Measurements from ENCODE around the gene TMEM181. TPM values are rescaled to one million over a fixed set of nuclear protein-coding genes. Genes with fewer than 3 reads are reported as not detected.
"Not testable (repeated sequence)": the region's sequence is repeated elsewhere in the genome, so short reads cannot be mapped to it uniquely, and the experiment has no call there.

TMEM181 gene
- polyA plus RNA-seq, 12 donors: 16.1 to 24.3 (median 20.6) TPM; not detected in 1

DNA sequence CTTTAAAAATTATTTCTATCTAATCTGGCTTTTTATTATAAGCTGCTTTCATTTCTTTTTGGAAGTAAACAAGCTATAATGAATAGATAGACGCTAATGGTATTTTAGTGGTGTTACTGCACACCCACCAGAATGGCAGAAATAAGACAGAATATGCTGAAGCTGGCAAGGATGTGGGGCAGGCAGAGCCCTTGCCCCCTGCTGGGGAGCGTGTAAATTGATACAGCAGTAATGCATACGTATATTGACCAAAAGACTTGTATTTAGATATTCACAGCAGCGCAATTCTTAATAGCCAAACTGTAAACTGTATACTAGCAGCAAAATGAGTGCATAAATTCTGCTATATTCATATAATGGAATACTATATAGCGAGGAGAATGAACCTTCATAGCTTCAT, 35.3 kb downstream of the TMEM181 start:
- no peak for DNase-seq

DNA sequence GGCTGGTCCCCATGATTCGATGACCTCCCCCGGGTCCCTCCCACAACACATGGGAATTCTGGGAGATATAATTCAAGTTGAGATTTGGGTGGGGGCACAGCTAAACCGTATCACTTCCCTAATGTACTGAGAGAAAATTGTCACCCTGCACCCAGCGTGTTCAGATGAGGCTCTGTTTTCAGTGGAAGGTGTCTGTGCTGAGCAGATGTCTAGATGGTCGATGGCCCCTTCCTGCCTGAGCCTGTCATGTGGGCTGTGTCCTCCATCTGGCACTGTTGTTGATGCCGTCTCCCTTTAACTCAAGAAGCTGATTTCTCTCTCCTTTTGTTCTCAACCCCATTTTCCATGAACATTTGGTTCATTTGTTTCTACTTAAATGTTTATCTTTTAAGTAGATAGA, 37.0 kb downstream of the TMEM181 start:
- no peak for DNase-seq

DNA sequence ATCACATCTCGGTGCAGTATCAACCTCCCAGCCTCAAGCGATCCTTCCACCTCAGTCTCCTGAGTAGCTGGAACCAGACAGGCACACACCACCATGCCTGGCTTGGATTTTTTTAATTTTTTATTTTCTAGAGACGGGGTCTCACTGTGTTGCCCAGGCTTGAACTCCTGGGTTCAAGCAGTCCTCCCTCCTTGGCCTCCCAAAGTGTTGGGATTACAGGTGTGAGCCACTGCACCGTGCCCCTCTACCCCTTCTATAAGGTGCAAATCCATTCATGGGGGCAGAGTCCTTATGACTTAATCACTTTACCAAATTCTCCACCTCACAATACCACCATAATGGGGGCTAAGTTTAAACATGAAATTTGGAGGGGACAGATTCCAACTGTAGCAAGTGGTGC, 37.7 kb downstream of the TMEM181 start:
- no peak for DNase-seq

DNA sequence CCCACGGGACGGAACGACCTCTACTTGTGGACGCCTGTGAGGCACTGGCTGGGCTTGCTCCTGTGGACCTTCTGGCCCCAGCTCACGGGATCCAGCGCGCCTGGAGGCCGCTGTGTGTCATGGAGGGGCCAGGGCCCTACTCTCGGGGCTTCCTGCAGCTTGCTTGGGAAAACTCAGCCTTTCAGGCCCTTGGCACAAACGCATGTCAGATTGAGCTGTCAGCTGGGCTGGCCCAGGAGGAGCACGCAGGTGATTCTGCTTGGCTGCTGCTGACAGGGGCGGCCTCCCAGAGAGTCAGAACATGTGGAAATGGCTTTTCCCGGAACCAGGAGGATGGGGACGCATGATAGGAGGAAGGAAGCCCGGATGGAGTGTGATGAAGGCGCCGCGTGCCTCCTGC, 39.7 kb downstream of the TMEM181 start:
- no peak for DNase-seq

DNA sequence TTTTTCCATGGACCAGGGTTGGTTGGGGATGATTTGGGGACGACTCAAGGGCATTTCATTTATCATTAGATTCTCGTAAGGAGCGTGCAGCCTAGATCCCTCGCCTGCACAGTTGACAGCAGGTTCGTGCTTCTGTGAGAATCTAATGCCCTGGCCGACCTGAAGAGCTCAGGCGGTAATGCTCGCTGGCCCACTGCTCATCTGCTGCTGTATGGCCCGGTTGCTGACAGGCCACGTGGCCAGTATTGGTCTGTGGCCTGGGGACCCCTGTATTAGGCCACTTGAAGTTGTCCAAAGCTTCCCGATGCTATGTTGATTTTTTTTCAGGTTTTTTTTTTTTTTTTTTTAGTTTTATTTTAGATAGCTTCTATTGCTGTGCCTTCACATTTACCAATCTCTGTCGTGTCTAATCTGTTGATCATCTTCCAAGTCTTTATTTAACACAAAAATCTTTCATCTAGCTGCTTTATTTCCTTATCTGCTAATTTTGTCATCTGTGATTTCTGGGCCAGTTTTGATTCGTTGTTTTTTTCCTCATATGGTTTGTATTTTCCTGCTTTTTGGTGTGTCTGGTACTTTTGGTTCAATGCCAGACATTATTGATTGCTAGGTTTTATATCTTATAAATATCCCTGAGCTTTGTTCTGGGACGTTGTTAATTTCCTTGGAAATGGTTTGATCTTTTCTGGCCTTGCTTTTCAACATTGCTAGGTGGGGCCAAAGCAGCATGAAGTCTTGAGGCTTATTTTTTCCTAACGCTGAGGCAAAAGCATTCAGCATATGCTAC, 43.6 kb downstream of the TMEM181 start:
- DNase-seq: no peak

DNA sequence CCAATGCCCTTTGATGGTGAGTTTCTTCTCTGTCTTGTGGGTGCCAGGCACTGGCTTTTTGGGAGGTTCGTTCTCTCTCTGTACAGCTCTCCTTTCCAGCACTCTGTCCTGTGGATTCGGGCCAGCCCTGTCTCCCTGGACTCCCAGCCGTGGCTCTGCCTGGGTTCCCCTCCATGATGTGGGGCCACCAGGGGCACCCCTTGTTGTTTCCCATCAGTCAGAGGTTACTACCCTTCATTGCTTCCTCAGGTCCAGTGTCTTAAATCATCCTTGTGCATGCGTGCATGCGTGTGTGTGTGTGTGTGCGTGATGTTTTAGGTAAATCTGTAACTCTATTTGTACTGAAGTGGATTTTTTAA, 44.1 kb downstream of the TMEM181 start:
- DNase-seq: no peak

- DNase-seq: peak; percentile 70
Measured at GRCh38 chr6:158605266-158605878, 45.5 kb downstream of the TMEM181 start.

DNA sequence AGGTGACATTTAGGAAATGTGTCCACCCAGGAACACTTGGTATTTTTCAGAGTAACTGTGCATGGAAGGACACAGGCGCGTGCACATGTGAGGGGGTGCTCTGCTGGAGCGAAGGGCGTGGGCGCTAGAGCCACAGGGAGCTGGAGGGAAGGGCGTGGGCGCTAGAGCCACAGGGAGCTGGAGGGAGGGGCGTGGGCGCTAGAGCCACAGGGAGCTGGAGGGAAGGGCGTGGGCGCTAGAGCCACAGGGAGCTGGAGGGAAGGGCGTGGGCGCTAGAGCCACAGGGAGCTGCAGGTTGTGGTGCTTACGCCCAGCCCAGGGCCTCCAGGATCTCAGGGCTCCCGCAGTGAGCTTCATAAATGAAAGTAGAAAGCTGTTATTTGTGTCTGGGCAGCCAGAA, 46.1 kb downstream of the TMEM181 start:
- DNase-seq: not testable (repeated sequence)

DNA sequence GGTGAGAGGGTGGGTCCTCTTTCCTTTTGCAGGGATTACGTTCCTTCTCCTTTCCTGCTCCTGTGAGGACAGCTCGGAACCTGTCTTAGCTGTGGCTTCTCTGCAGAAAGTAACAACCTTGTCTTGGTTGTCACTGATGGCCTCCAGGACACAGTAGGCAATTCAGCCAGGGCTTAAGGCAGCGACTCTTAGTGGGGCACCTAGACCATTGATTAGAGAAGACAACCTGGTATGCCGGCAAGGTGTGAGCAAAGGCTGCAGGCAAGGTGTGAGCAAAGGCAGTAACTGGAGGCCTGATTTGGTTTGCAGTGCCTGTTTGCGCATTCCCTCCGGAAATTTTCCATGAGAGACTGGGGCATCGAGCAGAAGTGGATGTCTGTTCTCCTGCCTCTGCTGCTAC, 47.0 kb downstream of the TMEM181 start:
- DNase-seq: no peak

DNA sequence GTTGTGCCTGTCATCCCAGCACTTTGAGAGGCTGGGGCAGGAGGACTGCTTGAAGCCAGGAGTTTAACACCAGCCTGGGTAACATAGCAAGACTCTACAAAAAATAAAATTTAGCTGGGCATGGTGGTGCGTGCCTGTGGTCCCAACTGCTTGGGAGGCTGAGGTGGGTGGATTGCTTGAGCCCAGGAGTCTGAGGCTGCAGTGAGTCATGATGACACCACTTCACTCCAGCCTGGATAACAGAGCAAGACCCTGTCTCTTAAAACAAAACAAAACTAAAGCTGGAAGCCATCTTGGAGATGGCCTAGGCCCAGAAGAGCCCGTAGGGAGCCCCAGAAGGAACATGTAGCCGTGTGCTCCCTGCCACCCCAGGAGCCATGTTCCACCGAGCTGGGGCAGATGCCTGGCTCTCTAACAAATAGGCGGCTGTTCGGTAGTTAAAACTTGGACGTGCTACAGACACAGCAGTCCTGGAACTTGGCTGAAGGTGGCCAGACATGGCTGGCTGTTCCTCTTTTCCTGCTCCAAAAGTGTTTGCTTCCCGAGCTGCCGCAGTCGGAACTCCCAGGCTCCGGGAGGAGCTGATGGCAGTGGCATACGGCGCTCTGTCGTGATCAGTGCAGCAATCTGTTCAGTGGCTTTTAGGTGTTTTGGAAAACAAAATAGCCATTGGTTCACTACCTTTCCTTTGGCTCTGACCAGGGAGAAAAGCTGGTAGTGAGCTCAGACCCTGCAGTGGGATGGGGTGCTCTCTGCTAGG, 47.7 kb downstream of the TMEM181 start:
- no peak for DNase-seq

- DNase-seq: no peak
Measured at GRCh38 chr6:158608221-158608620, 48.3 kb downstream of the TMEM181 start.

- DNase-seq: no peak
Measured at GRCh38 chr6:158609455-158610155, 49.7 kb downstream of the TMEM181 start.

- DNase-seq: no peak
Measured at GRCh38 chr6:158610319-158610968, 50.6 kb downstream of the TMEM181 start.

DNA sequence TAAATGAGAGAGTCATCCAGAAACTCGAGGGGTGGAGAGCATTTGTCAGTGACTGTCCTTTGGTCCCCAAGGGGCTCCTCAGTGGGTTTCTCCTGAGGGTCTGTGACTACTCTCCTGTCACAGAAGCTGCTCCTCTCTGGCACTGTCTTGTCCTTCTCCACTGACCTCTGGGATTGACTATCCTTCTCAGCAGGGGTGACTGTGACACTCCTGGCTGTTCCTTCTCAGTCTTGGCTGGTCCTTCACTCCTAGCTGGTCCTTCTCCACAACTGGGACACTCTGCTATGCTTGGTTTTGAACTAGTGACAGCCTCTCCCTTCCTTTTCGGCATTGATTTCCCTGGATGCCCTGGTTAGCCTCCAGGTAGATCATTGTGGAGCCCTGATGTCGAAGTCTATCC, 51.1 kb downstream of the TMEM181 start:
- no peak for DNase-seq

DNA sequence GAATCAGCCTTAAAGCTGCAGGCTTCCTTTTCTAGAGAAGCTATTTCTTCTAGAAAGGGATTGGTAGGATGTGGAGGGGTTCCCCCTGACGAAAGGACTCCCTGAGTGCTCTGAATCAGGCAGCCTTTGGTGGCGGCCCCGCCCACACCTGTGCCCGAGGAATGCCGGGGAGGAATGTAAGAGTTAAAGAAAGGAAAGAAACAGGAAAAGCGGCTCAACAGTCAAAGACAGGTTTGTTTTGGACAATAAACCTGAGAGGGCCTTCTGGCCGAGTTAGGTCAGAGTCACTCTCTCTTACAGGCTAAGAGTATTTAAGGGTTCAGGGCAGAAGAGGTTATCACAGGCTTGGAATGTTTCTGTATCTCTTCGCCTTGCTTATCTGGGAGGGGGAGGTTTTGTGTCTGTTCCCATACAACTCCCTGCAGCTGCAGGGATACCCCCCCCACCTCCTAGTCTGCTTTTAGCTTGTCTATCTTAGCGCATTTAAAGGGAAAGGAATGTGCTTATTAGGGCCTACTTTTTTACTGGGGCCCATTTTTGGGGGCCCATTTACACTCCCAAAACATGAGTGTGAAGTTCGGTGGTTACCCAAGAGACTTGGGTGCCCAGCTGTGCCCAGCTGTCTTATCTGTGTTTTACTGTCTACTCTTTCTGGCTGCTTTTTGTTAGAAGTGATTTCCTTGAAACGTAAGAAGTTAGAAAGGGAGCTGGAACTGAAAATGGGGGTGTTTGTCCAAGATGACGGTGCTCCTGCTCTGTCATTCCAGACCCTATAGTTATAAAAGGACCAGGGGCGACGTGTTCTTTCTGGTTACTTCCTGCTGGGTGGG, 51.9 kb downstream of the TMEM181 start:
- no peak for DNase-seq

DNA sequence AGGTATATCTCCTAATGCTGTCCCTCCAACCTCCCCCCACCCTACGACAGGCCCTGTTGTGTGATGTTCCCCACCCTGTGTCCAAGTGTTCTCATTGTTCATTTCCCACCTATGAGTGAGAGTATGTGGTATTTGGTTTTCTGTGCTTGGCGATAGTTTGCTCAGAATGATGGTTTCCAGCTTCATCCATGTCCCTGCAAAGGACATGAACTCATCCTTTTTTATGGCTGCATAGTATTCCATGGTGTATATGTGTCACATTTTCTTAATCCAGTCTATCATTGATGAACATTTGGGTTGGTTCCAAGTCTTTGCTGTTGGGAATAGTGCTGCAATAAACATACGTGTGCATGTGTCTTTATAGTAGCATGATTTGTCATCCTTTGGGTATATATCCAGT, 54.7 kb downstream of the TMEM181 start:
- DNase-seq: not testable (repeated sequence)

DNA sequence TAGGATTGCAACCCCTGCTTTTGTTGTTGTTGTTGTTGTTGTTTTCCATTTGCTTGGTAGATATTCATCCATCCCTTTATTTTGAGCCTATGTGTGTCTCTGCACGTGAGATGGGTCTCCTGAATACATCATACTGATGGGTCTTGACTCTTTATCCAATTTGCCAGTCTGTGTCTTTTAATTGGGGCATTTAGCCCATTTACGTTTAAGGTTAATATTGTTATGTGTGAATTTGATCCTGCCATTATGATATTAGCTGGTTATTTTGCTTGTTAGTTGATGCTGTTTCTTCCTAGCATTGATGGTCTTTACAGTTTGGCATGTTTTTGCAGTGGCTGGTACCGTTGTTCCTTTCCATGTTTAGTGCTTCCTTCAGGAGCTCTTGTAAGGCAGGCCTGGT, 58.4 kb downstream of the TMEM181 start:
- not testable (repeated sequence) for DNase-seq

- DNase-seq: no peak
Measured at GRCh38 chr6:158619922-158620801, 60.3 kb downstream of the TMEM181 start.

- no peak for DNase-seq
Measured at GRCh38 chr6:158620963-158621693, 61.2 kb downstream of the TMEM181 start.
